Testis (tissue), 3 donors: ENCODE results near the gene TM4SF5. TPM values are rescaled to one million over a fixed set of nuclear protein-coding genes. Genes with fewer than 3 reads are reported as not detected.

ENCODE experiments used
- DNase-seq: peaks from one replicate; pipeline ENCODE4 v3.0.0-alpha.2; 2019
- H3K27ac ChIP-seq, 2 donors: fragments of 200-600 bp; sonication (generic); one replicate each; pipeline ENCODE4 v1.5.1; 2019
- H3K27me3 ChIP-seq: fragments of 200-600 bp; sonication (generic); one replicate; pipeline ENCODE4 v1.5.1; 2019
- H3K36me3 ChIP-seq: fragments of 200-600 bp; sonication (generic); one replicate; pipeline ENCODE4 v1.5.1; 2017; ENCODE audit warnings: low read depth; ENCODE audit errors: missing control alignments
- H3K4me1 ChIP-seq: fragments of 200-600 bp; sonication (generic); one replicate; pipeline ENCODE4 v1.5.1; 2019
- H3K4me3 ChIP-seq, 2 donors: fragments of 200-600 bp; sonication (generic); one replicate each; pipeline ENCODE4 v1.5.1; 2017 to 2019
- H3K9me3 ChIP-seq: fragments of 200-600 bp; sonication (generic); one replicate; pipeline ENCODE4 v1.5.1; 2017
- CTCF ChIP-seq, 3 experiments: fragments of 450-650 bp in 2 of 3; fragments of 200-600 bp in 1 of 3; sonication (generic) in 1 of 3; IDR thresholded peaks; one replicate each; pipeline ENCODE4 v1.5.1; 2016 to 2019; ENCODE audit warnings: antibody characterized with exemption in 3 of 3, mild to moderate bottlenecking in 2 of 3, moderate library complexity in 1 of 3
- POLR2A ChIP-seq: fragments of 450-650 bp; IDR thresholded peaks from one replicate; pipeline ENCODE4 v1.6.1; 2017; ENCODE audit warnings: antibody characterized with exemption, mild to moderate bottlenecking, moderate library complexity
- WGBS, 2 donors: methylation state at CpG; one replicate each; pipeline ENCODE4 v1.1.5; 2018; 5-methylcytosine and 5-hydroxymethylcytosine counted together
- intact Hi-C: fragments of 100-400 bp; cut with DNase I; formaldehyde crosslinking; loops from one replicate; pipeline ENCODE4 v1.15.1; 2023; ENCODE audit warnings: low total_unique reads
- polyA plus RNA-seq: library from polyadenylated mRNA; stranded (reverse); fragments of 350-450 nt; fragmentation: Illumina TruSeq; extraction: RNeasy Lipid Tissue Mini Kit (QIAGEN cat#74804); gene quantifications from one replicate; pipeline ENCODE4 v1.2.3, GENCODE V29; 2014; ENCODE audit warnings: low read depth, low replicate concordance; ENCODE audit not compliant: insufficient read depth
- total RNA-seq, 2 donors: library from RNA; depleted of rRNA; stranded (reverse); fragments of >200 nt; gene quantifications; one replicate each; pipeline ENCODE4 v1.2.3, GENCODE V29; 2016

TM4SF5 gene
- total and polyA plus RNA-seq, 3 donors from 2014 or later = 1.5 TPM; not detected in 2

DNA sequence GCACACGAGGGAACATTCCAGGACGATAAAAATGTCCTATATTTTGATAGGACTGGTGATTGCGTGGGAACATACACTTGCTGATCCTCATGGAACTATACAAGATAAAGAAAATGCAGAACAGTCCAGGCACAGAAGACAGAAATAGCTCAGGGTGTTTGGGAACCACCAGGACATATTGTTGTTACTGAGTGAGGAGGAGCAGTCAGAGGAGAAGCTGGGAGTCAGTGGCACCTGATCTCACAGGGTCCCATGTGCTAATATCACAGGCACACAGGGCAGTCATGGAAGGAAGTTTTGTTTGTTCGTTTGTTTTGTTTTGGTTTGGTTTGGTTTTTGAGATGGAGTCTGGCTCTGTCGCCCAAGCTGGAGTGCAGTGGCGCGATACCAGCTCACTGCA, 41.0 kb downstream of the TM4SF5 start:
- TF ChIP-seq POLR2A (no peak), CTCF (IDR thresholded peaks at IDR 0.05) (no peak)
- no peaks in the 10 kb centered on the region for H3K36me3 ChIP-seq
- 83 to 86% methylated on average over 7 of the region's 7 CpGs for WGBS, 2 donors
- no peak for DNase-seq
- H3K9me3 ChIP-seq = no peaks in the 10 kb centered on the region
- peaks cover 4% of the 10 kb centered on the region for H3K4me1 ChIP-seq
- H3K4me3 ChIP-seq = no peak overlapping the region
- intact Hi-C loops = no loop called here
- H3K27ac ChIP-seq = no peak overlapping the region
- H3K27me3 ChIP-seq = no peaks in the 10 kb centered on the region

DNA sequence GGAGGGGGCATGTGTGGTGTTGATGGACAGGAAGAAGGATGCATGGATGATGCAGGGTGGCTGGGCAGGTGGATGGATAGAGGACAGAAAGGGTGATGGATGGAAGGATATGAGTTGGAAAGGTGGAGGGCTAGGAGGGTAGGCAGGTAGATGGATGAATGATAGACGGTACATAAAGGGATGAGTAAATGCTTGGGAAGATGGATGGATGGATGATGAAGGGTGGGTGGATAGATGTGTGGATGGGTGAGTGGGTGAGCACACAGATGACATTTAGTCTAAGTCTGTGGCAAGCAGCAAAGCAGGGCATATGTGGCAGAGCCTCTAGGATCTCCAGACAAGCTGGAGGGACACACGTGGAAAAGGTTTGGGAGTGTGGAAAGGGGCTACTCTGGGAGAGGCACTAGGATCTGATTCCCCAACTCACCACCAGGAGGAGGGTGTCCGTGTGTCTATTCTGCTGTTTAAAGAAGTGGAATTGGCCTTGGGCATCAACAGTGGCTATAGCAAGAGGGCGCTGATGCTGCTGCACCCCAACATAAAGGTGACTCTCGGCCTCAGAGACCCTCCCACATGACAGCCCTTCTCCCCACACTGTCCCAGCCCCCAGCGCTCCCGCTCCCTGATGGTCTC, 43.5 kb downstream of the TM4SF5 start:
- Histone ChIP-seq H3K9me3 (no peaks in the 10 kb centered on the region), H3K27me3 (no peaks in the 10 kb centered on the region), H3K27ac (no peak overlapping the region), H3K36me3 (no peaks in the 10 kb centered on the region), H3K4me1 (no peaks in the 10 kb centered on the region), H3K4me3 (no peak overlapping the region)
- no peak for DNase-seq
- TF ChIP-seq POLR2A (no peak), CTCF (IDR thresholded peaks at IDR 0.05) (peak in 2 of 3 experiments; percentile 13 to 26)
- WGBS, 2 donors = 87% methylated on average over 7 of the region's 7 CpGs
- intact Hi-C loops = no loop called here

DNA sequence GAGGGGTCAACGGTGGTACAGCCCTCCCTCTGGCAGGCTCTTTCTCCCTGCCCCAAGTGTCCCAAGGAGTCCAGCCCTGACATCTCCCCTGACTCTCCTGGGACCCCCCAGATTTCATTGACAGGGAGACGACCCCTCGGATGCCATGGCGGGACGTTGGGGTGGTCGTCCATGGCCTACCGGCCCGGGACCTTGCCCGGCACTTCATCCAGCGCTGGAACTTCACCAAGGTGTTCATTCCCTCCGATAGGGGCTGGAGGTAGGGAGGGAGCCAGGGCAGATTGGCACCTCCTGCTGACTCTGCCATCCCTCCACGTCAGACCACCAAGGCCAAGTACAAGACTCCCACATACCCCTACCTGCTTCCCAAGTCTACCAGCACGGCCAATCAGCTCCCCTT, 45.1 kb downstream of the TM4SF5 start:
- Histone ChIP-seq H3K27ac (no peak overlapping the region), H3K4me1 (no peaks in the 10 kb centered on the region), H3K27me3 (no peaks in the 10 kb centered on the region), H3K36me3 (no peaks in the 10 kb centered on the region), H3K4me3 (no peak overlapping the region), H3K9me3 (no peaks in the 10 kb centered on the region)
- TF ChIP-seq CTCF (IDR thresholded peaks at IDR 0.05) = no peak
- no peak for TF ChIP-seq POLR2A
- intact Hi-C loops = no loop called here
- DNase-seq = no peak
- WGBS, 2 donors = 91 to 95% methylated on average over 11 to 13 of the region's 13 CpGs

GRCh38 chr17:4818276-4818675, 46.6 kb downstream of the TM4SF5 start:
- H3K27ac ChIP-seq = no peak overlapping the region
- no peaks in the 10 kb centered on the region for H3K36me3 ChIP-seq
- no peak overlapping the region for H3K4me3 ChIP-seq
- WGBS, 2 donors = 81 to 85% methylated on average over 12 of the region's 12 CpGs
- no peaks in the 10 kb centered on the region for H3K4me1 ChIP-seq
- intact Hi-C loops = no loop called here
- DNase-seq = no peak
- no peaks in the 10 kb centered on the region for H3K9me3 ChIP-seq
- TF ChIP-seq POLR2A (no peak), CTCF (IDR thresholded peaks at IDR 0.05) (no peak)
- no peaks in the 10 kb centered on the region for H3K27me3 ChIP-seq

- TF ChIP-seq POLR2A = no peak
- TF ChIP-seq CTCF (IDR thresholded peaks at IDR 0.05) = no peak
- intact Hi-C loops = no loop called here
- no peak overlapping the region for H3K4me3 ChIP-seq
- no peaks in the 10 kb centered on the region for H3K9me3 ChIP-seq
- WGBS, 2 donors = 71 to 91% methylated on average over 3 of the region's 3 CpGs
- H3K27ac ChIP-seq = no peak overlapping the region
- no peak for DNase-seq
- H3K36me3 ChIP-seq = no peaks in the 10 kb centered on the region
- H3K27me3 ChIP-seq = no peaks in the 10 kb centered on the region
- H3K4me1 ChIP-seq = no peaks in the 10 kb centered on the region
Observed at GRCh38 chr17:4822835-4823234, 51.1 kb downstream of the TM4SF5 start.
